ENCODE results near the gene TDRD5.

Gene TDRD5

DNA sequence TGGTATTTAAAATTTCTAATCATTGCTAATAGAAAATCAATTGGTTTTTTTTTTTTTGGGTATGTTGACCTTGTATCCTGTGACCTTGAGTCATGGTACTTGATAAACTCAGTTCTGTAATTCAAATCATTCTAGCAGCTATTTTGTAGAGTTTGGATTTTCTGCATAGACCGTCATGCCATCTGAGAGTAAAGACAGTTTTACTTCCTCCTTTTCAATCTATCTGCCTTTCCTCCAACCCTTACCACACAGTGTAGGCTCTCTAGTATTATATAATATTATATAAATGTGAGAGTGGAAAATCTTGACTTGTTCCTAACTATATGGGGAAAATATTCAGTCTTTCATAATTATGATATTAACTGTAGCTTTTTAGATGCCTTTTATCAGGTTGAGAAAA is 7.0 kb downstream of the TDRD5 start:
- Histone ChIP-seq H3K4me1 (ENCODE audit: insufficient read depth, poor library complexity, severe bottlenecking) (no peaks in the 10 kb centered on the region), H3K36me3 (ENCODE audit: low read depth) (no peaks in the 10 kb centered on the region), H3K27ac (ENCODE audit: poor library complexity, severe bottlenecking) (no peak overlapping the region), H3K9me3 (ENCODE audit: severe bottlenecking) (no peaks in the 10 kb centered on the region), H3K27me3 (ENCODE audit: insufficient read depth, poor library complexity, severe bottlenecking) (peaks cover 33% of the 10 kb centered on the region), H3K4me3 (ENCODE audit: severe bottlenecking) (no peak overlapping the region)
- TF ChIP-seq, protein P1, sequence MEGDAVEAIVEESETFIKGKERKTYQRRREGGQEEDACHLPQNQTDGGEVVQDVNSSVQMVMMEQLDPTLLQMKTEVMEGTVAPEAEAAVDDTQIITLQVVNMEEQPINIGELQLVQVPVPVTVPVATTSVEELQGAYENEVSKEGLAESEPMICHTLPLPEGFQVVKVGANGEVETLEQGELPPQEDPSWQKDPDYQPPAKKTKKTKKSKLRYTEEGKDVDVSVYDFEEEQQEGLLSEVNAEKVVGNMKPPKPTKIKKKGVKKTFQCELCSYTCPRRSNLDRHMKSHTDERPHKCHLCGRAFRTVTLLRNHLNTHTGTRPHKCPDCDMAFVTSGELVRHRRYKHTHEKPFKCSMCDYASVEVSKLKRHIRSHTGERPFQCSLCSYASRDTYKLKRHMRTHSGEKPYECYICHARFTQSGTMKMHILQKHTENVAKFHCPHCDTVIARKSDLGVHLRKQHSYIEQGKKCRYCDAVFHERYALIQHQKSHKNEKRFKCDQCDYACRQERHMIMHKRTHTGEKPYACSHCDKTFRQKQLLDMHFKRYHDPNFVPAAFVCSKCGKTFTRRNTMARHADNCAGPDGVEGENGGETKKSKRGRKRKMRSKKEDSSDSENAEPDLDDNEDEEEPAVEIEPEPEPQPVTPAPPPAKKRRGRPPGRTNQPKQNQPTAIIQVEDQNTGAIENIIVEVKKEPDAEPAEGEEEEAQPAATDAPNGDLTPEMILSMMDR (IDR thresholded peaks at IDR 0.05; ENCODE audit: poor library complexity, severe bottlenecking) = no peak
- ATAC-seq (ENCODE audit: low read depth) = no peak
- no peak for DNase-seq (ENCODE audit: low spot score)

- Histone ChIP-seq H3K27ac (ENCODE audit: poor library complexity, severe bottlenecking) (no peak overlapping the region), H3K36me3 (ENCODE audit: low read depth) (no peaks in the 10 kb centered on the region), H3K9me3 (ENCODE audit: severe bottlenecking) (no peaks in the 10 kb centered on the region), H3K4me3 (ENCODE audit: severe bottlenecking) (no peak overlapping the region), H3K27me3 (ENCODE audit: insufficient read depth, poor library complexity, severe bottlenecking) (peaks cover 22% of the 10 kb centered on the region), H3K4me1 (ENCODE audit: insufficient read depth, poor library complexity, severe bottlenecking) (no peaks in the 10 kb centered on the region)
- DNase-seq (ENCODE audit: low spot score) = no peak
- TF ChIP-seq, protein P1 (IDR thresholded peaks at IDR 0.05; ENCODE audit: poor library complexity, severe bottlenecking) = peak; percentile 53
- peak; percentile 52; the same call in 2 of the 3 replicates for ATAC-seq (ENCODE audit: low read depth)
These were observed 8.1 kb downstream of the TDRD5 start for GRCh38 chr1:179599623-179600249.

- Histone ChIP-seq H3K4me3 (ENCODE audit: severe bottlenecking) (no peak overlapping the region), H3K9me3 (ENCODE audit: severe bottlenecking) (no peaks in the 10 kb centered on the region), H3K27me3 (ENCODE audit: insufficient read depth, poor library complexity, severe bottlenecking) (peaks cover 11% of the 10 kb centered on the region), H3K36me3 (ENCODE audit: low read depth) (no peaks in the 10 kb centered on the region), H3K27ac (ENCODE audit: poor library complexity, severe bottlenecking) (no peak overlapping the region), H3K4me1 (ENCODE audit: insufficient read depth, poor library complexity, severe bottlenecking) (no peaks in the 10 kb centered on the region)
- no peak for DNase-seq (ENCODE audit: low spot score)
- TF ChIP-seq, protein P1 (IDR thresholded peaks at IDR 0.05; ENCODE audit: poor library complexity, severe bottlenecking) = no peak
- no peak for ATAC-seq (ENCODE audit: low read depth)
These were observed 9.5 kb downstream of the TDRD5 start for GRCh38 chr1:179601093-179601492.

DNA sequence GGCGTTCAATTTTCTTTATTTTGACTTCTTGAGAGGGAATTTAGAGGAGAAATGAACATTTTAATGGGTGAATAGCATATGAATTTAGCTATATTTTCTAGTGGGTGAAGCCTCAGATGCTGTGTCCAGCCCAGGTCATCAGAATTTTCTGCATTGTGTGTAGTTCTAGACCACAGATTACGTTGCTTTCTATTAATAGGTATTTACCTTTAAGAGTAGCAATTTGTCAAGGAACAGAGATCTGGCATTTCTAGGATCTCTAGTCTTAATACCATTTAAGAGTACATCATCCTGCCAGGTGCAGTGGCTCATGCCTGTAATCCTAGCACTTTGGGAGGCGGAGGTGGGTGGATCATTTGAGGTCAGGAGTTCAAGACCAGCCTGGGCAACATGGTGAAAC is 20.7 kb downstream of the TDRD5 start:
- no peaks in the 10 kb centered on the region for H3K4me1 ChIP-seq (ENCODE audit: insufficient read depth, poor library complexity, severe bottlenecking)

DNA sequence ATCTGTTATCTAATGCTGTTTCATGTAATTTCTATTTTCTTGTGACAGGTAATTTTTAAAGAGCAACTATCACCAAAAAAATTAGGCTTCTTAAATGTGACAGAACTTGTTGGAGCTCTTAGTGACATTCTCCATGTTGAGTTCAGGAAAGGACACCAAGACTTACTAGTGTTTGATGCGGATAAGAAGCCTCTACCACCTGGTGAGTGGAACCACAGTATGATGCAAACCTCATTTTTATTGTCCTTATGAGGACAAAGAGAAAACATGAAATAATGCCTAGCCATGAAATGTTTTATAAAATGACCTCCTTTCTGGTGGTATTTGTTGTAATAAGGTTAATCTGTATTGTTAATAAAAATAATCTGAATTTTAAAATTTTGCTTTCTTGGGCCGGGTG is 39.1 kb downstream of the TDRD5 start:
- TF ChIP-seq, protein P1 (IDR thresholded peaks at IDR 0.05; ENCODE audit: poor library complexity, severe bottlenecking) = no peak
- no peak for DNase-seq (ENCODE audit: low spot score)

More for the DNA sequence above, 20.7 kb downstream of the TDRD5 start:
- no peak overlapping the region for H3K4me3 ChIP-seq (ENCODE audit: severe bottlenecking)
- H3K27me3 ChIP-seq (ENCODE audit: insufficient read depth, poor library complexity, severe bottlenecking) = peaks cover 19% of the 10 kb centered on the region
- DNase-seq (ENCODE audit: low spot score) (no peak), ATAC-seq (ENCODE audit: low read depth) (no peak)
- no peaks in the 10 kb centered on the region for H3K36me3 ChIP-seq (ENCODE audit: low read depth)
- TF ChIP-seq, protein P1 (IDR thresholded peaks at IDR 0.05; ENCODE audit: poor library complexity, severe bottlenecking) = no peak
- no peak overlapping the region for H3K27ac ChIP-seq (ENCODE audit: poor library complexity, severe bottlenecking)
- H3K9me3 ChIP-seq (ENCODE audit: severe bottlenecking) = no peaks in the 10 kb centered on the region

More for the DNA sequence above, 39.1 kb downstream of the TDRD5 start:
- Histone ChIP-seq H3K4me1 (ENCODE audit: insufficient read depth, poor library complexity, severe bottlenecking) (no peaks in the 10 kb centered on the region), H3K4me3 (ENCODE audit: severe bottlenecking) (no peak overlapping the region), H3K27ac (ENCODE audit: poor library complexity, severe bottlenecking) (no peak overlapping the region), H3K36me3 (ENCODE audit: low read depth) (no peaks in the 10 kb centered on the region), H3K9me3 (ENCODE audit: severe bottlenecking) (no peaks in the 10 kb centered on the region), H3K27me3 (ENCODE audit: insufficient read depth, poor library complexity, severe bottlenecking) (no peaks in the 10 kb centered on the region)
- no peak for ATAC-seq (ENCODE audit: low read depth)

Data from RWPE2 (cell line).